Panc1 (cell line): ENCODE results near the gene NSL1. TPM values are rescaled to one million over a fixed set of nuclear protein-coding genes. Genes with fewer than 3 reads are reported as not detected.

Experiments used
- ATAC-seq: fragments of 200-7000 bp; cut with Tn5 transposase; 2 replicates; pipeline ENCODE4 v1.9.1; 2020; ENCODE audit warnings: mild to moderate bottlenecking, moderate library complexity
- BruUV-seq: library from RNA; stranded (reverse); fragments of 400-500 nt; replicated peaks from 2 replicates; lab custom pipeline; 2021; lab: Mats Ljungman, UMichigan
- CTCF ChIA-PET: fragments of 300-600 bp; sonication (Branson Sonifier 250); formaldehyde crosslinking; loops from one replicate; lab custom pipeline; 2022; ENCODE audit warnings: antibody characterized with exemption; lab: Charles Lee
- POLR2A ChIA-PET: fragments of 300-600 bp; sonication (Branson Sonifier 250); formaldehyde crosslinking; loops from one replicate; lab custom pipeline; 2022; ENCODE audit warnings: antibody characterized with exemption; lab: Charles Lee
- DNase-seq: peaks from one replicate; pipeline ENCODE4 v3.0.0-alpha.2; 2010; ENCODE audit warnings: low read depth, low spot score
- H3K27ac ChIP-seq: 2 replicates; pipeline ENCODE4 v1.5.1; 2011; ENCODE audit warnings: mild to moderate bottlenecking, low read length, inconsistent platforms
- H3K27me3 ChIP-seq: fragments of 200-500 bp; sonication (Bioruptor generic); 2 replicates; pipeline ENCODE4 v1.6.0; 2014; ENCODE audit warnings: low read length, inconsistent platforms; ENCODE audit not compliant: control insufficient read depth, insufficient read depth
- H3K36me3 ChIP-seq: fragments of 200-500 bp; sonication (Bioruptor generic); 2 replicates; pipeline ENCODE4 v1.5.1; 2014; ENCODE audit warnings: inconsistent platforms, mild to moderate bottlenecking, low read length, moderate library complexity; ENCODE audit not compliant: control insufficient read depth, insufficient read depth
- H3K4me1 ChIP-seq: 2 replicates; pipeline ENCODE4 v1.5.1; 2011; ENCODE audit warnings: inconsistent platforms, mild to moderate bottlenecking, low read length, moderate library complexity; ENCODE audit not compliant: control insufficient read depth, insufficient read depth
- H3K4me3 ChIP-seq, 2 experiments: 2 replicates each; pipeline ENCODE4 v1.5.1; 2011 to 2012; ENCODE audit warnings: low read depth in 2 of 2, low read length in 2 of 2, mild to moderate bottlenecking in 2 of 2, inconsistent platforms in 1 of 2, moderate library complexity in 1 of 2
- H3K9me3 ChIP-seq: fragments of 200-500 bp; sonication (Bioruptor generic); 2 replicates; pipeline ENCODE4 v1.5.1; 2014; ENCODE audit warnings: low read depth, mild to moderate bottlenecking, inconsistent platforms, low read length, moderate library complexity; ENCODE audit not compliant: control insufficient read depth, insufficient read depth
- CTCF ChIP-seq: fragments of 450-650 bp; IDR thresholded peaks from 2 replicates; pipeline ENCODE4 v1.5.1; 2017; ENCODE audit warnings: mild to moderate bottlenecking
- POLR2AphosphoS5 ChIP-seq: IDR thresholded peaks from 2 replicates; pipeline ENCODE4 v1.6.1; 2012; ENCODE audit warnings: mild to moderate bottlenecking, low read depth, low read length, moderate library complexity
- REST ChIP-seq, 2 experiments: IDR thresholded peaks; 2 replicates each; pipeline ENCODE4 v1.6.1; 2011 to 2012; ENCODE audit warnings: low read depth in 2 of 2, control low read depth in 1 of 2, low read length in 1 of 2, mild to moderate bottlenecking in 1 of 2, moderate library complexity in 1 of 2; ENCODE audit not compliant: insufficient read depth in 1 of 2
- SIN3A ChIP-seq: IDR thresholded peaks from 2 replicates; pipeline ENCODE4 v1.6.1; 2012; ENCODE audit warnings: low read depth, mild to moderate bottlenecking, low read length, moderate library complexity, borderline replicate concordance; ENCODE audit not compliant: insufficient read depth
- TCF7L2 ChIP-seq: IDR thresholded peaks from 2 replicates; pipeline ENCODE4 v1.6.1; 2011; ENCODE audit warnings: mild to moderate bottlenecking, low read depth, low read length, inconsistent platforms
- in situ Hi-C: cut with HindIII; loops from 2 replicates; pipeline ENCODE4 v1.10.0; 2016; ENCODE audit warnings: low sequenced_read_pairs, low pct_unique_long_range_greater_than_20kb
- intact Hi-C: fragments of 100-400 bp; cut with micrococcal nuclease; formaldehyde crosslinking; loops from one replicate; pipeline ENCODE4 v1.10.0; 2022; ENCODE audit not compliant: unreplicated experiment
- total RNA-seq: library from RNA; stranded (reverse); gene quantifications from one replicate; pipeline ENCODE4 v1.2.1, GENCODE V29; 2021; ENCODE audit not compliant: unreplicated experiment

Gene NSL1
- total RNA-seq, 1 experiment from 2014 or later, result 21.8 TPM

- Histone ChIP-seq H3K4me3 (no peak overlapping the region), H3K36me3 (no peaks in the 10 kb centered on the region), H3K9me3 (no peaks in the 10 kb centered on the region), H3K27ac (no peak overlapping the region), H3K4me1 (no peaks in the 10 kb centered on the region; the same call in 1 of the 2 replicates), H3K27me3 (peaks cover 3% of the 10 kb centered on the region)
- intact Hi-C loops, result loop anchor here (10.0 kb wide), 1 partner anchor 51 kb away; no protein-coding TSS in a partner anchor
- DNase-seq, result no peak
- POLR2A ChIA-PET, result no interaction called here
- TF ChIP-seq POLR2AphosphoS5, result no peak
- TF ChIP-seq REST (IDR thresholded peaks at IDR 0.05; ENCODE audit: insufficient read depth in 1 of 2, low read depth in 2 of 2, low read length in 1 of 2), result no peak
- TF ChIP-seq SIN3A, result no peak
- no peak for TF ChIP-seq TCF7L2
- TF ChIP-seq CTCF, result no peak
- BruUV-seq, result no TSS peak
- in situ Hi-C loops, result no loop called here
- ATAC-seq, result no peak
- CTCF ChIA-PET, result no interaction called here
These were observed 75.4 kb downstream of the NSL1 start for GRCh38 chr1:212716161-212716560.

GRCh38 chr1:212713465-212714136 is 78.0 kb downstream of the NSL1 start:
- intact Hi-C loops (loop anchor here (10.0 kb wide), 1 partner anchor 49 kb away; no protein-coding TSS in a partner anchor), in situ Hi-C loops (no loop called here)
- peaks cover 3% of the 10 kb centered on the region for H3K27me3 ChIP-seq
- ChIA-PET POLR2A (no interaction called here), CTCF (no interaction called here)
- H3K27ac ChIP-seq, result no peak overlapping the region
- H3K9me3 ChIP-seq, result no peaks in the 10 kb centered on the region
- H3K36me3 ChIP-seq, result no peaks in the 10 kb centered on the region
- TF ChIP-seq CTCF (no peak), TCF7L2 (no peak)
- H3K4me3 ChIP-seq, result no peak overlapping the region
- no TSS peak for BruUV-seq
- no peak for DNase-seq
- no peak for ATAC-seq
- H3K4me1 ChIP-seq, result no peaks in the 10 kb centered on the region
